Duodenal mucosa (tissue), 2 donors: ENCODE measurements around the gene EYA2.

ENCODE experiments used
- H3K27ac ChIP-seq: one replicate; pipeline ENCODE4 v1.7.0; 2013; ENCODE audit warnings: low read depth, low read length
- H3K27me3 ChIP-seq, 2 donors: one replicate each; pipeline ENCODE4 v1.7.0; 2013; ENCODE audit warnings: low read length in 2 of 2, control low read depth in 1 of 2; ENCODE audit not compliant: insufficient read depth in 2 of 2, control insufficient read depth in 1 of 2
- H3K36me3 ChIP-seq, 2 donors: one replicate each; pipeline ENCODE4 v1.7.0; 2013; ENCODE audit warnings: low read length in 2 of 2, control low read depth in 1 of 2; ENCODE audit not compliant: insufficient read depth in 2 of 2, control insufficient read depth in 1 of 2
- H3K4me1 ChIP-seq, 2 donors: one replicate each; pipeline ENCODE4 v1.7.0; 2013; ENCODE audit warnings: low read length in 2 of 2, control low read depth in 1 of 2; ENCODE audit not compliant: insufficient read depth in 2 of 2, control insufficient read depth in 1 of 2
- H3K4me3 ChIP-seq, 2 donors: one replicate each; pipeline ENCODE4 v1.7.0; 2013; ENCODE audit warnings: low read length in 2 of 2, low read depth in 1 of 2
- H3K9ac ChIP-seq, 2 donors: one replicate each; pipeline ENCODE4 v1.7.0; 2013; ENCODE audit warnings: low read length in 2 of 2, low read depth in 1 of 2
- H3K9me3 ChIP-seq, 2 donors: one replicate each; pipeline ENCODE4 v1.7.0; 2013; ENCODE audit warnings: low read length in 2 of 2, control low read depth in 1 of 2; ENCODE audit not compliant: control insufficient read depth in 1 of 2

The EYA2 gene

GRCh38 chr20:47141350-47141921 is 246.8 kb downstream of the EYA2 start:
- Histone ChIP-seq H3K9me3 (no peaks in the 10 kb centered on the region), H3K27me3 (no peaks in the 10 kb centered on the region), H3K36me3 (no peaks in the 10 kb centered on the region), H3K4me1 (no peaks in the 10 kb centered on the region), H3K9ac (no peak overlapping the region), H3K27ac (no peak overlapping the region), H3K4me3 (no peak overlapping the region)

GRCh38 chr20:47141941-47142773 is 247.5 kb downstream of the EYA2 start:
- no peaks in the 10 kb centered on the region for H3K4me1 ChIP-seq
- H3K27ac ChIP-seq = no peak overlapping the region
- H3K36me3 ChIP-seq = no peaks in the 10 kb centered on the region
- no peak overlapping the region for H3K9ac ChIP-seq
- H3K27me3 ChIP-seq = no peaks in the 10 kb centered on the region
- no peak overlapping the region for H3K4me3 ChIP-seq
- H3K9me3 ChIP-seq = no peaks in the 10 kb centered on the region

DNA sequence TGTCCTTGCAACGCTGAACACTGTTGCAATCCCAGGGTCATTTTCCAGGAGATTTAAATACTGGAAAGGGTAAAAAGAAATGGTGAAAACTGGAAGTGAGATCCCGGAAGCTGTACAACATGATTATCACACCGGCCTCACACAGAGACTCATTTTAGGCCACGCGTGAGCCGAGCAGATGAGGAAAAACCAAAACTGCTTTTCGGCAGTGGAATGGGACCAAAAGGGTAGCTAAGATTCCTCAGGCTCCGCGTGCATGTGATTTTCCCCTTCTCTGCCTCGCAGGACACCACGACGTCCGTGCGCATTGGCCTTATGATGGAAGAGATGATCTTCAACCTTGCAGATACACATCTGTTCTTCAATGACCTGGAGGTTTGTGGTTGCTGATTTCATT is 248.1 kb downstream of the EYA2 start:
- H3K4me3 ChIP-seq = no peak overlapping the region
- H3K27ac ChIP-seq = no peak overlapping the region
- no peaks in the 10 kb centered on the region for H3K36me3 ChIP-seq
- no peaks in the 10 kb centered on the region for H3K9me3 ChIP-seq
- no peaks in the 10 kb centered on the region for H3K4me1 ChIP-seq
- H3K27me3 ChIP-seq = no peaks in the 10 kb centered on the region
- H3K9ac ChIP-seq = no peak overlapping the region

DNA sequence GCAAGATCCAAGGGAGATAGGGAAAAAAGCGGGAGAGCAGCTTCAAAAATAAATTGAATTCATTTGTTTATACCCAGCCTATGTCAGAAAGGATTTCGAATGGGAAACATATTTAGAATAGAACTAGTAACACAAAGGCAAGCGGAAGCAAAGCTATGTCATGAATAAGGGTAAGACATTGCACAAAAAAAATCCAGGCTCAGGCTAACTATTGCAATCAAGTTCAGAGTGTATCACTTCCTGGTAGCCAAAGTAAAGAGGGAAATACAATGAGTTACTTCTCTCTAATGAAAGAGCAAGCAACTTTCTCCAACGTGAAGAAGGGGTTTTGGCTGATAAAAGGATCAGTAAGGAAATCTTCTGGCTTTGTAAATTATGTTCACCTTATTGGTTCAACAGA is 249.0 kb downstream of the EYA2 start:
- Histone ChIP-seq H3K4me1 (no peaks in the 10 kb centered on the region), H3K4me3 (no peak overlapping the region), H3K27ac (no peak overlapping the region), H3K36me3 (no peaks in the 10 kb centered on the region), H3K9ac (no peak overlapping the region), H3K27me3 (no peaks in the 10 kb centered on the region), H3K9me3 (no peaks in the 10 kb centered on the region)

- Histone ChIP-seq H3K4me3 (no peak overlapping the region), H3K27ac (no peak overlapping the region), H3K9me3 (no peaks in the 10 kb centered on the region), H3K4me1 (no peaks in the 10 kb centered on the region), H3K9ac (no peak overlapping the region), H3K36me3 (no peaks in the 10 kb centered on the region), H3K27me3 (no peaks in the 10 kb centered on the region)
These were observed 249.8 kb downstream of the EYA2 start for GRCh38 chr20:47144463-47144862.

- H3K9me3 ChIP-seq = no peaks in the 10 kb centered on the region
- no peaks in the 10 kb centered on the region for H3K36me3 ChIP-seq
- no peak overlapping the region for H3K4me3 ChIP-seq
- H3K27ac ChIP-seq = no peak overlapping the region
- H3K4me1 ChIP-seq = no peaks in the 10 kb centered on the region
- H3K9ac ChIP-seq = no peak overlapping the region
- H3K27me3 ChIP-seq = no peaks in the 10 kb centered on the region
These were observed 252.0 kb downstream of the EYA2 start for GRCh38 chr20:47146686-47147085.

- no peak overlapping the region for H3K27ac ChIP-seq
- H3K27me3 ChIP-seq = no peaks in the 10 kb centered on the region
- H3K4me3 ChIP-seq = no peak overlapping the region
- H3K36me3 ChIP-seq = no peaks in the 10 kb centered on the region
- no peak overlapping the region for H3K9ac ChIP-seq
- no peaks in the 10 kb centered on the region for H3K9me3 ChIP-seq
- H3K4me1 ChIP-seq = no peaks in the 10 kb centered on the region
These were observed 253.4 kb downstream of the EYA2 start for GRCh38 chr20:47148059-47148458.

GRCh38 chr20:47149939-47150338 is 255.3 kb downstream of the EYA2 start:
- no peaks in the 10 kb centered on the region for H3K36me3 ChIP-seq
- no peak overlapping the region for H3K27ac ChIP-seq
- H3K4me3 ChIP-seq = no peak overlapping the region
- H3K27me3 ChIP-seq = no peaks in the 10 kb centered on the region
- no peak overlapping the region for H3K9ac ChIP-seq
- no peaks in the 10 kb centered on the region for H3K9me3 ChIP-seq
- H3K4me1 ChIP-seq = no peaks in the 10 kb centered on the region

- Histone ChIP-seq H3K4me1 (no peaks in the 10 kb centered on the region), H3K27me3 (peaks cover 0 to 4% of the 10 kb centered on the region in 2 donors), H3K9me3 (no peaks in the 10 kb centered on the region), H3K27ac (no peak overlapping the region), H3K9ac (no peak overlapping the region), H3K36me3 (no peaks in the 10 kb centered on the region), H3K4me3 (no peak overlapping the region)
These were observed 255.9 kb downstream of the EYA2 start for GRCh38 chr20:47150403-47151152.

- H3K4me1 ChIP-seq = no peaks in the 10 kb centered on the region
- no peaks in the 10 kb centered on the region for H3K9me3 ChIP-seq
- peaks cover 0 to 5% of the 10 kb centered on the region in 2 donors for H3K27me3 ChIP-seq
- H3K36me3 ChIP-seq = no peaks in the 10 kb centered on the region
- no peak overlapping the region for H3K4me3 ChIP-seq
- H3K9ac ChIP-seq = no peak overlapping the region
- no peak overlapping the region for H3K27ac ChIP-seq
These were observed 257.4 kb downstream of the EYA2 start for GRCh38 chr20:47152068-47152467.
